ENCODE data around the gene PLA2G3. TPM values are rescaled to one million over a fixed set of nuclear protein-coding genes. Genes with fewer than 3 reads are reported as not detected.

The PLA2G3 gene
- total and polyA plus RNA-seq, 5 donors = not detected

DNA sequence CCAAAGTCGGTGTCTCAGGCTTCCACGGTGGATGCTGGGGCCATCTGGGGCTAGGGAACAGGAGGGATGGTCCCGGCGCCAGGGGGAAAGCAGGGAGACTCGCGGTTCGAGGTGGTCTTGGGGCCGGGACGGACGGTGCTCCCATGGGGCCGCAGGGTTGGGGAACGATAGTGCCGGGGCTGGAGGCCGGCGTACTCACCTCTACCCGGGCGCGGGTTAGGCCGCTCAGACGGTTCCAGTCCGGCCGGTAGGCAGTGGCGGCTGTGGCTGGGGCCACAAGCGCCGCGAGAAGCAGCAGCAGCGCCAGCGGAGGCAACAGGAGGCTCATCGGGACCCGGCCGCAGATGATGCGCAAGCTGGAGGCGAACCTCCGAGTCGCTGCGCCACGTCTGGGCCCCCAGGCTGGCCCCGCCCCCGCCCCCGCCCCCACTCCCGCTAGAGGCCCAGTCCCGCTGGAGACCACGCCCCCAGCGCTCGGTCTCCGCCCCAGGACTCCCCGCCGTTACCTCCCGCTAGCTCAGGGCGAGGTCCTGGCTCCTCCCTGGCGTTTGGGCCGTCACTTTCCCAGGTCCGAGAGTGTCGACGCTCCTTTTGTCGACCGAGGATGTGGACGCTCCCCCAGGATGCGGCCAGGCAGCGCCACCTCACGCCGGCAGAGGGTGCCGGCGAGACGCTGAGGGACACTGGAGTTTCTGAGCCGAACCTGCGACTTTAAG, 33.0 kb downstream of the PLA2G3 start, which contains the start of gene SELENOM:
Gene SELENOM, minus strand, starts transcription at position 391 of the 716 bp plus-strand sequence. Its CDS starts 63 bp downstream, at position 328.
- 2% methylated on average over 67 of the region's 67 CpGs for WGBS
- Histone ChIP-seq H3K27ac (ENCODE audit: low read length) (peak within 1 kb of the TSS; percentile 90), H3K27me3 (ENCODE audit: control insufficient read depth, insufficient read depth) (no peaks in the 10 kb centered on the region), H3K4me3 (ENCODE audit: low read length) (peak within 1 kb of the TSS; percentile 52), H3K4me1 (ENCODE audit: control insufficient read depth, insufficient read depth, low read length) (peaks cover 3% of the 10 kb centered on the region), H3K9me3 (ENCODE audit: control insufficient read depth, low read length) (no peaks in the 10 kb centered on the region)
- DNase-seq = peak; percentile 98 to 99 (median 99)
- intact Hi-C loops (cut with DNase I) = loop anchor here in 1 of 4 donors (5.0 kb wide), 1 partner anchor 40 kb away; no protein-coding TSS in a partner anchor
- ATAC-seq = peak; percentile 94 to 95

DNA sequence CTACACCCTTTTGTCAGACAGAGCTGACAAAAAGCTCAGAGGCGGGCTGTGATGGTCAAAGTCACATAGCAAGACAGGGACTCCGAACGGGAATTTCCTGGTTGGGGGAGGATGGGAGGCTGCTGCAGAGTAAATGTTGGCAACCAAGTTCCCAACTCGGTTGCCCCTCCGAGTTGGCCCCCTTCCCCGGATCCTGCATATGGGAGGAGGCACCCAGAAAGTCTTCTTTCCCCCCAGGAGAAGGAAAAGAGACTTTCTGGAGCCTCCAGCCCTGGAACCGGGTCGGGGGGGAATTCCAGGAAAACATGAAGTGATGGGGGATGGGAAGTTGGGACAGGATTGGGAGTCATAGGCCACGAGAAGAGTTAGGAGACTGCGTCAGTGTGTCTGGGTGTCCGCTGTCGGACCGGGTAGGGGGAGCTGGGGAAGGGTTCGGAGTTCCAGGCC, 33.6 kb downstream of the PLA2G3 start:
- no peaks in the 10 kb centered on the region for H3K9me3 ChIP-seq (ENCODE audit: control insufficient read depth, low read length)
- H3K27ac ChIP-seq (ENCODE audit: low read length) = peak overlapping the region; percentile 77
- H3K4me3 ChIP-seq (ENCODE audit: low read length) = peak overlapping the region; percentile 52
- H3K27me3 ChIP-seq (ENCODE audit: control insufficient read depth, insufficient read depth) = no peaks in the 10 kb centered on the region
- ATAC-seq (peak; percentile 19 to 34), DNase-seq (peak in 2 of 3 donors; percentile 41 to 72)
- intact Hi-C loops (cut with DNase I) = loop anchor here in 1 of 4 donors (5.0 kb wide), 1 partner anchor 41 kb away; no protein-coding TSS in a partner anchor
- 31% methylated on average over 14 of the region's 14 CpGs for WGBS
- H3K4me1 ChIP-seq (ENCODE audit: control insufficient read depth, insufficient read depth, low read length) = peaks cover 3% of the 10 kb centered on the region

DNA sequence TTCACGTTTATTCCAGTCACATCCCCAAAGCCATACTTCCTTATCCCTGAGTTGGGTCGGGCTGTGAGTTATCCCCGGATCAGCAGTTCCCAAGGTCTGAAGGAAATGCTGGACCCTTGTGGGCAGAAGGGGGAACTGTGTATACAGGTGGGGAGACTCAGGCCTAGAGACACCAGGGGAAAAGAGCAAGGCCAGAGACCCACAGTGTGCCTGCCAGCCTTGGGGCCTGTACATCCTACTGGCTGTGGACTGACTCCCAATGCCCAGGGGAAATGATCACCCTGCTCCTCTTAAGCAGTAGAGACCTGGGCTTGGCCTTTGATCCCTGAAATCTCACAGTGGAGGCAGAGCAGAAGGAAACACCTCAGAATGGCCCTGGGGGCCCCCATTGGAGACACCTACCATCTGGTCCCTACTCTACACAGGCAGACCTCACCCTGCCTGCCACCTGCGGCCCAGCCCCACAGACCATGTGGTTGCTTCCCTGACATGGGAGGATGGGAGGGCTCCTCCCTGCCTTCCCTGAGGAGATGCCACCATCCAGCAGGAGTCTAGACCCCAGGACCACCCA, 34.2 kb downstream of the PLA2G3 start:
- Histone ChIP-seq H3K4me1 (ENCODE audit: control insufficient read depth, insufficient read depth, low read length) (peaks cover 3% of the 10 kb centered on the region), H3K9me3 (ENCODE audit: control insufficient read depth, low read length) (no peaks in the 10 kb centered on the region), H3K27me3 (ENCODE audit: control insufficient read depth, insufficient read depth) (no peaks in the 10 kb centered on the region), H3K4me3 (ENCODE audit: low read length) (peak overlapping the region; percentile 52), H3K27ac (ENCODE audit: low read length) (peak overlapping the region; percentile 77)
- intact Hi-C loops (cut with DNase I) = loop anchor here in 1 of 4 donors (5.0 kb wide), 1 partner anchor 41 kb away; no protein-coding TSS in a partner anchor
- peak in 1 of 3 donors; percentile 55 for DNase-seq
- no peak for ATAC-seq
- WGBS = 48% methylated on average over 4 of the region's 4 CpGs

DNA sequence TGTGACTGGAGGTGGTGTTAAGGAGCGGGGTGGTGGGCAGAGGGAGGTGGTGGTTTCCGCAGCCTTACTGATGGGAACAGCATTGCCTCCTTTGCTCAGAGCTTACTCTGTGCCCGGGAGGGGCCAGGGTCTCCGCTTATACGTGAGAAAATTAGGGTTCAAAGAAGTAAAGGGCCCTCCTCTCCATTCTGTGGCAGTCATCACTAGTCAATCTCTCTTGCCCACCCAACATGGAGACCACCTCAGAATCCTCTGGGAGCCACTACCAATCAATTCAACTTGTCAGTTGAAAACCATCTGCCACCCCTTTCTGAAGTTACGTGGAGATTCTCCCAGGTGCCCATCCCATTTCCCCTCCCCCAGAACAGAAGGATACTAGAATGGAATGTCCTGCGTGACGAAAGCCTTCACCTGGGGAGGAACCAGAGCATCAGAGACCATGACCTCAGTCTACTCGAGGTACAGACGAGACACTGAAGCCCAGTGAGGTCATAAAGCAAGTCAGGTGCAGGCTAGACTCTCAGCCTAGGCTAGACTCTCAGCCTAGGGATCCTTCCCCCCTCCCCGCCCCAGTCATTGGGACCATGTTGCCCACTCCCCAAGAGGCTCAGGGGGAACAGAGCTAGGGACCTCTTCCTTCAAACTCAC, 34.9 kb downstream of the PLA2G3 start:
- DNase-seq (peak in 1 of 3 donors; percentile 31), ATAC-seq (no peak)
- no peak overlapping the region for H3K4me3 ChIP-seq (ENCODE audit: low read length)
- no peaks in the 10 kb centered on the region for H3K27me3 ChIP-seq (ENCODE audit: control insufficient read depth, insufficient read depth)
- H3K9me3 ChIP-seq (ENCODE audit: control insufficient read depth, low read length) = no peaks in the 10 kb centered on the region
- peaks cover 3% of the 10 kb centered on the region for H3K4me1 ChIP-seq (ENCODE audit: control insufficient read depth, insufficient read depth, low read length)
- 79% methylated on average over 11 of the region's 11 CpGs for WGBS
- no peak overlapping the region for H3K27ac ChIP-seq (ENCODE audit: low read length)
- intact Hi-C loops (cut with DNase I) = loop anchor here in 1 of 4 donors (5.0 kb wide), 1 partner anchor 42 kb away; no protein-coding TSS in a partner anchor

DNA sequence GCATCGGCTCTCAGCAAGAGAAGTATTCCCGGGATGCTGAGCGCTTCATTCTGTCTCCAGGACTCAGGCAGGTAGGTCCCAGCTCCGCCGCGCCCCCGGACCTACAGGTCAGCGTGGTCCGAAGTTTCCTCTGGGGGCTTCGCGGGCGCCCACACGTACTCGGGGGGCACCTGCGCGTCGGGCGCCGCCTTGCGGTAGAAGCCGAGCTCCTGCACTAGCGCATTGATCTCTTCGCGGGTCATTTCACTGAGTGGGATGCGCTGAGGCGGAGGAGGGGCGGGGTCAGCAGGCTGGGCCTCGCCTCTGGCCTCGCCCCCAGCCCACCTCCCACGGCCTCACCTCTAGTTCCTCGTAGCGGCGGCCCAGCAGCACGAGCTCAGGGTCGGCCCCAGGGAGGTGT, 35.4 kb downstream of the PLA2G3 start:
- WGBS = 58% methylated on average over 35 of the region's 35 CpGs
- intact Hi-C loops (cut with DNase I) = loop anchor here in 1 of 4 donors (5.0 kb wide), 1 partner anchor 42 kb away; no protein-coding TSS in a partner anchor
- H3K27ac ChIP-seq (ENCODE audit: low read length) = no peak overlapping the region
- H3K4me3 ChIP-seq (ENCODE audit: low read length) = no peak overlapping the region
- H3K9me3 ChIP-seq (ENCODE audit: control insufficient read depth, low read length) = no peaks in the 10 kb centered on the region
- peaks cover 3% of the 10 kb centered on the region for H3K4me1 ChIP-seq (ENCODE audit: control insufficient read depth, insufficient read depth, low read length)
- ATAC-seq (no peak), DNase-seq (peak in 2 of 3 donors; percentile 68 to 69)
- H3K27me3 ChIP-seq (ENCODE audit: control insufficient read depth, insufficient read depth) = no peaks in the 10 kb centered on the region

DNA sequence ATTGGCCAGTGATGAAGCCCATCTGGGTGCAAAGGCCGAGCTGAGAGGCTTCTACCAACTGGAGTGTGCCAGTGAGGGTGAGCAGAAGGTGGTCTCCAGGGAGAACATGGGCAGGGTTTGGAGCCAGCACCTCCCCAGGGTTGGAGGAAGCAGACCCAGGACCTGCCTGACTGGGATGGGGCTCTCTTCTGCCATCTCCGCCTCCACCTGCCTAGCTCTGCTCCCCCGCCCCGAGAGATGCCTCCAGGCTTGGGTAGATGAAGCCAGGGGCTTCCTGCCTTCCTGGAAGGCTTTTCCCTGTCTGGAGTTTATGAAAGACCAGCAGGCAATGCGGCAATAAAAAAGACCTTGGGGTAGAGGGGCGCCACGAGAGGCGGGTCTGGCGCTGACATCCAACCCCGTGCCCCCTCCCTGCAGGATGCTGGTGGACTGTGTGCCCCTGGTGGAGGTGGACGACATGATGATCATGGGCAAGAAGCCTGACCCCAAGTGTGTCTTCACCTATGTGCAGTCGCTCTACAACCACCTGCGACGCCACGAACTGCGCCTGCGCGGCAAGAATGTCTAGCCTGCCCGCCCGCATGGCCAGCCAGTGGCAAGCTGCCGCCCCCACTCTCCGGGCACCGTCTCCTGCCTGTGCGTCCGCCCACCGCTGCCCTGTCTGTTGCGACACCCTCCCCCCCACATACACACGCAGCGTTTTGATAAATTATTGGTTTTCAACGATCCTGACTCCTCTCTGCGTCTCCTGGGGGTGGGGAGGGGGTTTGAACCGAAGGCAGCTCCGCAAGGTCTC, 36.2 kb downstream of the PLA2G3 start:
- DNase-seq (peak in 2 of 3 donors; percentile 76 to 79), ATAC-seq (no peak)
- Histone ChIP-seq H3K27me3 (ENCODE audit: control insufficient read depth, insufficient read depth) (no peaks in the 10 kb centered on the region), H3K4me1 (ENCODE audit: control insufficient read depth, insufficient read depth, low read length) (peaks cover 3% of the 10 kb centered on the region), H3K9me3 (ENCODE audit: control insufficient read depth, low read length) (no peaks in the 10 kb centered on the region), H3K27ac (ENCODE audit: low read length) (no peak overlapping the region), H3K4me3 (ENCODE audit: low read length) (no peak overlapping the region)
- WGBS = 68% methylated on average over 33 of the region's 33 CpGs
- intact Hi-C loops (cut with DNase I) = no loop called here

DNA sequence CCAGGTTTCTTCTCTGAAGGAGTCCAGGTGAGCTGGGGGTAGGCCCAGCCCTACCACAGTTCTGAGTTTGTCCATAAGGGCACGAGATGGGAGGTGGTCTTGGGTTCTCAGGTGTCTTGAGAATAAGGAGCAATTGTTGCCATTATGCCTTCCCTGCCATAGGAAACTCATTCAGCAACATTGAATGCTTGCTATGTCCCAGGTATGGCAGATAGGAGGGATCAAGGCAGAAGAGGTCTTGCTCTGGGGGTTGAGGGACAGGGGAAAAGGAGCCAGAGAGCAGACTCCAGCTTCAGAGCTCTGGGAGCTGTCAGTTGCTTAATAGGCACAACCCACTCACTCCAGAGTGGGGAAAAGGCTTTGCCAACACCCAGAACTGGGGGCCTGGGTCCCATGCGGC, 37.2 kb downstream of the PLA2G3 start:
- Histone ChIP-seq H3K4me3 (ENCODE audit: low read length) (no peak overlapping the region), H3K27ac (ENCODE audit: low read length) (peak overlapping the region; percentile 19), H3K9me3 (ENCODE audit: control insufficient read depth, low read length) (no peaks in the 10 kb centered on the region), H3K4me1 (ENCODE audit: control insufficient read depth, insufficient read depth, low read length) (peaks cover 3% of the 10 kb centered on the region), H3K27me3 (ENCODE audit: control insufficient read depth, insufficient read depth) (no peaks in the 10 kb centered on the region)
- intact Hi-C loops (cut with DNase I) = no loop called here
- WGBS = 88% methylated on average over 2 of the region's 2 CpGs
- no peak for ATAC-seq
- peak in 1 of 3 donors; percentile 5 for DNase-seq

DNA sequence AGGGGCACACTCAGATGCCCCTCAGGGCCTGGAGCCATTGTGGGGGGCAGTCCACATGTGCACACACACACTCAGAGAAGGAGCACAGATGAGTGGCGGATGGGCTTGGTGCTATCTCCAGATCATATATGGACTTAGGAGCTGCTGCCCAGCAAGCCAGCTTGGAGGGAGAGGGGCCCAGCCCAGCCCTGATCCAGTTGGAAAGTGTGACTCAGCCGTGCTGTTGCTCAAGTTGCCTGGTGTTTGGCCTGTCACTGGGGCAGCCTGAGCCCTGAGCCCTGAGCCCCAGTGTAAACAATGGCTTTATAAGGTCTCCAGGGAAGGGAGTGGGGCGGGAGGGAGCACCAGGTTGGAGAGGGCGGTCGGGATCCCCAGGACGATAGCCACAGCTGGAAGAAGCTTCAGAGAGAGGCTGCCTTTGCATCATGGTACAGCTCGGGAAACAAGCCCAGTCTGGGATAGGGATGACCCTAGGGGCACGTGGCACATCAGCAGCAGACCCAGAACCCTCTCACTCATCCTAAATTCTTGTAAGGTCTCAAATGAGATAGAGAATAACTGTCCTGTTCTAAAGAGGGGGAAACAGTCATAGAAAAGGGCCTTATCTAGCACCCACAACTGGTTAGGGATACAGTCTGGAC, 37.7 kb downstream of the PLA2G3 start:
- peak; percentile 54 to 62 for ATAC-seq
- intact Hi-C loops (cut with DNase I) = no loop called here
- 57% methylated on average over 8 of the region's 8 CpGs for WGBS

DNA sequence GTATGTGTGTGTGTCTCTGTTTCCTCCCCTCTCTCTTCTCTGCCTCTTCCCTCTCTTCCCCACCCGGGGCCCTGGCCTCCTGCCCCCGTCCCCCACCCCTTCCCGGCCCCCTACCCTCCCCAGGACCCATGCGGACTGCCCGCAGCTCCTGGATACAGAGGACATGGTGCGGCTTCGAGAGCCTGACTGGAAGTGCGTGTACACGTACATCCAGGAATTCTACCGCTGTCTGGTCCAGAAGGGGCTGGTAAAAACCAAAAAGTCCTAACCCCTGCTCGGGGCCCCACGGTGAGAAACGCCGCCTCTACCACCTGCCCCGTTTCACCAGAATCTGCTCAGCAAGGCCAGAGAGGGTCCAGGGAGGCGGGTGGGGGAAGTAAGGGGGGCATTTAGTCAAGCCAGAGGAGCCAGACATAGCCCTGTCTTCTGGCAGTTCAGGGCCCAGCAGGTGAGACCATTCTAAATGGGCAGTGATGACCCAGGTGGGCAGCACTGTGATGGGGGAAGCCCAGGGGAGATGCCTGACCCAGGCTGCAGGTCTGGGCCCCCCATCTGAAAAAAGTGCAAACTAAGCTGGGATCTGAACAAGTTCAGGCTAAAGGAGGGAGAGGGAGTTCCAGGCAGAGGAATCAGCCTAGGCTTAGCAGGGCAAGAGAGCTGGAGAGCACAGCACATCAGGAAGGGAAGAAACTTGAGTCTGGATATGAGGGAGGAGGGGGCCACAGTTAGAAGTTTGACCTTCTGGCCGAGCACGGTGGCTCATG, 39.4 kb downstream of the PLA2G3 start:
- Histone ChIP-seq H3K4me3 (ENCODE audit: low read length) (no peak overlapping the region), H3K27ac (ENCODE audit: low read length) (no peak overlapping the region), H3K4me1 (ENCODE audit: control insufficient read depth, insufficient read depth, low read length) (no peaks in the 10 kb centered on the region), H3K27me3 (ENCODE audit: control insufficient read depth, insufficient read depth) (no peaks in the 10 kb centered on the region), H3K9me3 (ENCODE audit: control insufficient read depth, low read length) (no peaks in the 10 kb centered on the region)
- ATAC-seq (no peak), DNase-seq (peak in 1 of 3 donors; percentile 52)
- WGBS = 94% methylated on average over 18 of the region's 18 CpGs
- intact Hi-C loops (cut with DNase I) = no loop called here

More for the DNA sequence above, 37.7 kb downstream of the PLA2G3 start:
- peak; percentile 86 to 88 (median 88) for DNase-seq
- no peak overlapping the region for H3K4me3 ChIP-seq (ENCODE audit: low read length)
- no peaks in the 10 kb centered on the region for H3K27me3 ChIP-seq (ENCODE audit: control insufficient read depth, insufficient read depth)
- H3K9me3 ChIP-seq (ENCODE audit: control insufficient read depth, low read length) = no peaks in the 10 kb centered on the region
- peaks cover 3% of the 10 kb centered on the region for H3K4me1 ChIP-seq (ENCODE audit: control insufficient read depth, insufficient read depth, low read length)
- H3K27ac ChIP-seq (ENCODE audit: low read length) = peak overlapping the region; percentile 84
